Brain microvascular endothelial cell (primary cell): ENCODE results near the gene ZMYND15.

Experiments
- DNase-seq: peaks from one replicate; pipeline ENCODE4 v3.0.0-alpha.2; 2020
- H3K27ac ChIP-seq: fragments of 250-450 bp; sonication (Bioruptor Pico); 2 replicates; pipeline ENCODE4 v1.5.1; 2020; ENCODE audit warnings: mild to moderate bottlenecking, moderate library complexity
- H3K27me3 ChIP-seq: fragments of 250-450 bp; sonication (Bioruptor Pico); replicated peaks from 2 replicates; pipeline ENCODE4 v1.5.1; 2020; ENCODE audit warnings: mild to moderate bottlenecking
- H3K36me3 ChIP-seq: fragments of 250-450 bp; sonication (Bioruptor Pico); replicated peaks from 2 replicates; pipeline ENCODE4 v1.5.1; 2020; ENCODE audit warnings: mild to moderate bottlenecking
- H3K4me3 ChIP-seq: 2 replicates; pipeline ENCODE4 v1.5.1; 2011; ENCODE audit warnings: low read depth, mild to moderate bottlenecking, control low read depth, low read length, moderate library complexity
- in situ Hi-C: cut with HindIII; loops from 2 replicates; pipeline ENCODE4 v1.10.0; 2017; ENCODE audit warnings: low sequenced_read_pairs, low pct_ligation_motif_present
- TF ChIP-seq, protein P1 (sequence below): IDR thresholded peaks from 2 replicates; pipeline ENCODE4 v1.5.1; 2011; ENCODE audit warnings: low read depth, mild to moderate bottlenecking, moderate library complexity, low read length, control low read depth, inconsistent platforms; ENCODE audit errors: missing control alignments

ZMYND15 gene

DNA sequence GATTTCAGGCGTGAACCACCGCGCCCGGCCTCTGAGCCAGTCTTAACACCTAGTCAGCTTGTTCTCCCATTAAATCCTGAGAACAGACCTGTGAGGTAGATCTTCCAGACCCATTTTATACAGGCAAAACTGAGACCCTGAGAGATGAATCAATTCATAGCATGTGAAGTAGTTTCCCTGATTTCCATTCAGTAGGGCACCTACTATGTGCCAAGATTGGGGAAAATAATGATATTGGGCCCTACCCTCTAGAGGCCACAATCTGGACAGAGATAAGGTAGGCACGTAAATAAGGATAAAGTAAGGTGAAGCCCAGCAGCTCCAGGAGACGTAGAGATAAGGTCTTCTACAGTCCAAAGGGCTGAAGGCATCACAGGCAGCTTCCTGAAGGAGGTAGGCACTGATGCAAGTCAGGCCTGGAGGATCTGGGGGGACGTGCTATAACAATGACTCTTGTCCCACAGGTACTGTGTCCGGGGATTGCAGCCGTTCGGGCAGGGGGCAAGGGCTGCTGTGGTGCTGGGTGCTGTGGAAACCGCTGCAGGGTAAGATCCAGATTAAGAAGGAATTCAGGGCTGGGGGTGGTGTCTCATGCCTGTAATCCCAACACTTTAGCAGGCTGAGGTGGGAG is 40.8 kb downstream of the ZMYND15 start:
- H3K36me3 ChIP-seq: no peaks in the 10 kb centered on the region
- in situ Hi-C loops: no loop called here
- DNase-seq: no peak

GRCh38 chr17:4782652-4783051 is 43.0 kb downstream of the ZMYND15 start:
- TF ChIP-seq, protein P1, sequence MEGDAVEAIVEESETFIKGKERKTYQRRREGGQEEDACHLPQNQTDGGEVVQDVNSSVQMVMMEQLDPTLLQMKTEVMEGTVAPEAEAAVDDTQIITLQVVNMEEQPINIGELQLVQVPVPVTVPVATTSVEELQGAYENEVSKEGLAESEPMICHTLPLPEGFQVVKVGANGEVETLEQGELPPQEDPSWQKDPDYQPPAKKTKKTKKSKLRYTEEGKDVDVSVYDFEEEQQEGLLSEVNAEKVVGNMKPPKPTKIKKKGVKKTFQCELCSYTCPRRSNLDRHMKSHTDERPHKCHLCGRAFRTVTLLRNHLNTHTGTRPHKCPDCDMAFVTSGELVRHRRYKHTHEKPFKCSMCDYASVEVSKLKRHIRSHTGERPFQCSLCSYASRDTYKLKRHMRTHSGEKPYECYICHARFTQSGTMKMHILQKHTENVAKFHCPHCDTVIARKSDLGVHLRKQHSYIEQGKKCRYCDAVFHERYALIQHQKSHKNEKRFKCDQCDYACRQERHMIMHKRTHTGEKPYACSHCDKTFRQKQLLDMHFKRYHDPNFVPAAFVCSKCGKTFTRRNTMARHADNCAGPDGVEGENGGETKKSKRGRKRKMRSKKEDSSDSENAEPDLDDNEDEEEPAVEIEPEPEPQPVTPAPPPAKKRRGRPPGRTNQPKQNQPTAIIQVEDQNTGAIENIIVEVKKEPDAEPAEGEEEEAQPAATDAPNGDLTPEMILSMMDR: no peak
- DNase-seq: no peak
- peaks cover 6% of the 10 kb centered on the region for H3K27me3 ChIP-seq
- H3K36me3 ChIP-seq: no peaks in the 10 kb centered on the region
- in situ Hi-C loops: no loop called here
- H3K27ac ChIP-seq: no peak overlapping the region
- H3K4me3 ChIP-seq: no peak overlapping the region

More for the DNA sequence above, 40.8 kb downstream of the ZMYND15 start:
- H3K27ac ChIP-seq: no peak overlapping the region
- H3K4me3 ChIP-seq: no peak overlapping the region
- H3K27me3 ChIP-seq: peaks cover 4% of the 10 kb centered on the region
- TF ChIP-seq, protein P1: no peak

DNA sequence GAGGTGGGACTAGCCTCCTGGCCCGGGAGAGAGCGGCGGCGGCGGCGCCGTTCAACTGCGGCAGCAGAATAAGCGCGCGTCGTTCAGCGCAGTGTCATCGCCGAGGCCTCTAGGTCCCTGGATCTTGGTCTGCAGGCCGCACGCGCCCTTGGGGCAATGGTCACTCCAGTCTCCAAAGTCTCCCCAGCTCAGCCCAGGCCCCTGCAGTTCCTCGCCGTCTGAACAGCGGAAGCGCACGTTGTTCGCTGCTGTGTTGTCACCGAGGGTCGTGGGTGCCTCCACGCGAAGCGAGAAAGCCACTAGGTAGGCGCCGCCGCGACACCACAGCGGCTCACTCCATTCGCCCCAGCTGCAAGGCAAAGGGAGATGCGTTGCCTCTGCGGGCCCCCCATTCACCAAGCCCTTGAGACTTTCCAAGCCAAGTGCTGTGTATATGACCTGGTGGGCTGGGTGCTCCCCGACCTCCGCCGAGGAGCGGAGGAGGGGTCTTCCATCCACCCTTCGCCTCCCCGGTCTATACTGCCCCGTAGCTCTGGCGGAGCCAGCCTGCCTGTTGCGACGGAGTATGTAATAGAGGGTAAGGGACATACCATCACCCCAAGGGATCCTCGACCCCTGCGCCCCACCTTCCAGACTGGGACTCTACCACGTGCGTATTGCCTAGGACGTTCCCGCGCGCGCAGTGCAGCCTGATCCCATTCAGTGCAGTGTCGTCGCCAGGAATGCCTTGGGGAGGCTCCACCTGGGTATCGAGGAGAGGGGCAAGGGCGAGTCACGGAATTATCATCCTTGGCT is 45.9 kb downstream of the ZMYND15 start:
- in situ Hi-C loops: no loop called here
- H3K27me3 ChIP-seq: peaks cover 6% of the 10 kb centered on the region
- peak overlapping the region; percentile 3 for H3K4me3 ChIP-seq
- no peak for DNase-seq
- no peak overlapping the region for H3K27ac ChIP-seq
- H3K36me3 ChIP-seq: no peaks in the 10 kb centered on the region
- TF ChIP-seq, protein P1: no peak

- Histone ChIP-seq H3K4me3 (peak within 1 kb of the TSS; percentile 15), H3K27me3 (peaks cover 6% of the 10 kb centered on the region), H3K36me3 (no peaks in the 10 kb centered on the region), H3K27ac (no peak within 1 kb of the TSS)
- in situ Hi-C loops: no loop called here
- TF ChIP-seq, protein P1: no peak
- DNase-seq: peak; percentile 7
Measured at GRCh38 chr17:4786106-4786511, 46.5 kb downstream of the ZMYND15 start, which contains the start of gene VMO1. VMO1 (minus strand) TSS chr17:4786364; CDS start chr17:4786352, 12 bp downstream.

- H3K27me3 ChIP-seq: peaks cover 6% of the 10 kb centered on the region
- no peaks in the 10 kb centered on the region for H3K36me3 ChIP-seq
- in situ Hi-C loops: no loop called here
- TF ChIP-seq, protein P1: no peak
- DNase-seq: no peak
- no peak overlapping the region for H3K4me3 ChIP-seq
- H3K27ac ChIP-seq: no peak overlapping the region
Measured at GRCh38 chr17:4786516-4786915, 46.9 kb downstream of the ZMYND15 start.
